HepG2 (cell line): ENCODE results near the gene RDH12. TPM values are rescaled to one million over a fixed set of nuclear protein-coding genes. Genes with fewer than 3 reads are reported as not detected.

ENCODE experiments used
- ATAC-seq: fragments of 200-7000 bp; cut with Tn5 transposase; 3 replicates; pipeline ENCODE4 v1.9.1; 2020; ENCODE audit warnings: mild to moderate bottlenecking, moderate library complexity
- BruUV-seq: library from RNA; stranded (reverse); fragments of 400-500 nt; replicated peaks from 2 replicates; lab custom pipeline; 2021; lab: Mats Ljungman, UMichigan
- CTCF ChIA-PET: fragments of 300-600 bp; formaldehyde crosslinking; extraction: SDS; loops from one replicate; lab custom pipeline; 2021; ENCODE audit warnings: low total read pairs, inconsistent platforms, low intra/inter-chr PET ratio; lab: Yijun Ruan, JAX
- POLR2A ChIA-PET: fragments of 350-600 bp; sonication (Branson Sonifier 250); formaldehyde crosslinking; loops from one replicate; lab custom pipeline; 2020; ENCODE audit warnings: antibody characterized with exemption, inconsistent platforms; lab: Yijun Ruan, JAX
- DNase-seq: peaks from one replicate; pipeline ENCODE4 v3.0.0-alpha.2; 2015; ENCODE audit warnings: low spot score
- FAIRE-seq: peaks from 3 replicates; lab custom pipeline; 2011; peaks lifted over from hg19 to GRCh38; lab: Jason Lieb, UNC
- H2AFZ ChIP-seq: one replicate; pipeline ENCODE4 v1.6.1; 2011; ENCODE audit warnings: low read length, inconsistent platforms
- H3K27ac ChIP-seq: fragments of 300-600 bp; 3 replicates; pipeline ENCODE4 v1.8.0; 2011; ENCODE audit warnings: mixed run types, mild to moderate bottlenecking, mixed read lengths, low read length, inconsistent platforms; ENCODE audit not compliant: insufficient read depth; ENCODE audit errors: extremely low read length
- H3K27me3 ChIP-seq, 2 experiments: fragments of 200-600 bp in 1 of 2; 2 replicates in 1 of 2; 3 replicates in 1 of 2; pipeline versions ENCODE4 v1.6.0 to v1.8.0; 2011; ENCODE audit warnings: low read length in 2 of 2, mild to moderate bottlenecking in 2 of 2, moderate library complexity in 2 of 2, inconsistent platforms in 1 of 2; ENCODE audit not compliant: insufficient read depth in 2 of 2, control insufficient read depth in 1 of 2
- H3K36me3 ChIP-seq, 2 experiments: fragments of 200-600 bp in 1 of 2; replicated peaks in 1 of 2; 2 replicates in 1 of 2; 3 replicates in 1 of 2; pipeline versions ENCODE4 v1.5.1 to v1.8.0; 2011; ENCODE audit warnings: low read length in 2 of 2, inconsistent platforms in 1 of 2; ENCODE audit not compliant: insufficient read depth in 2 of 2, control insufficient read depth in 1 of 2
- H3K4me1 ChIP-seq: 2 replicates; pipeline ENCODE4 v1.5.1; 2012; ENCODE audit warnings: low read length, inconsistent platforms; ENCODE audit not compliant: insufficient read depth
- H3K4me2 ChIP-seq: 2 replicates; pipeline ENCODE4 v1.6.0; 2011; ENCODE audit warnings: low read depth, low read length, inconsistent platforms
- H3K4me3 ChIP-seq, 3 experiments: fragments of 200-600 bp in 1 of 3; sonication (generic), shearing (Covaris generic) in 1 of 3; replicated peaks in 1 of 3; 2 replicates each; pipeline ENCODE4 v1.5.1; 2011 to 2016; ENCODE audit warnings: low read length in 3 of 3, inconsistent platforms in 2 of 3, low read depth in 2 of 3, mild to moderate bottlenecking in 2 of 3, control low read depth in 1 of 3, mixed read lengths in 1 of 3; ENCODE audit not compliant: insufficient read depth in 1 of 3
- H3K79me2 ChIP-seq: one replicate; pipeline ENCODE4 v1.6.1; 2011; ENCODE audit warnings: low read length, inconsistent platforms; ENCODE audit not compliant: insufficient read depth
- H3K9ac ChIP-seq: 2 replicates; pipeline ENCODE4 v1.6.0; 2011; ENCODE audit warnings: mild to moderate bottlenecking, low read depth, low read length, inconsistent platforms; ENCODE audit not compliant: insufficient read depth
- H3K9me3 ChIP-seq: 2 replicates; pipeline ENCODE4 v1.5.1; 2012; ENCODE audit warnings: mild to moderate bottlenecking, low read length
- H4K20me1 ChIP-seq: 2 replicates; pipeline ENCODE4 v1.6.0; 2011; ENCODE audit warnings: inconsistent platforms, mild to moderate bottlenecking, low read length, moderate library complexity; ENCODE audit not compliant: insufficient read depth
- ARID3A ChIP-seq: IDR thresholded peaks from 2 replicates; pipeline ENCODE4 v1.6.1; 2012; ENCODE audit warnings: low read depth, low read length, improper control_type of control experiment
- EEA1 ChIP-seq: sonication (generic); formaldehyde crosslinking; IDR thresholded peaks from 2 replicates; pipeline ENCODE4 v1.5.1; 2020; ENCODE audit warnings: mild to moderate bottlenecking, missing genetic modification reagents, borderline replicate concordance
- HMGA1 ChIP-seq: sonication (generic); formaldehyde crosslinking; conservative IDR thresholded peaks from 2 replicates; pipeline ENCODE4 v1.4.0; 2020; ENCODE audit warnings: missing genetic modification reagents
- NFATC3 ChIP-seq: sonication (generic); formaldehyde crosslinking; IDR thresholded peaks from 2 replicates; pipeline ENCODE4 v1.5.1; 2020; ENCODE audit warnings: mild to moderate bottlenecking, missing genetic modification reagents
- ZNF414 ChIP-seq: sonication (generic); formaldehyde crosslinking; IDR thresholded peaks from 2 replicates; pipeline ENCODE4 v1.5.0; 2020; ENCODE audit warnings: missing genetic modification reagents
- WGBS: methylation state at CpG from one replicate; pipeline ENCODE4 v1.1.6; 2017; ENCODE audit warnings: low lambda C conversion rate; 5-methylcytosine and 5-hydroxymethylcytosine counted together
- in situ Hi-C: cut with HindIII; loops from 2 replicates; pipeline ENCODE4 v1.10.0; 2017; ENCODE audit warnings: low pct_unique_long_range_greater_than_20kb; ENCODE audit not compliant: extremely low pct_ligation_motif_present
- intact Hi-C: fragments of 100-400 bp; cut with micrococcal nuclease; formaldehyde crosslinking; loops from one replicate; pipeline ENCODE4 v1.10.0; 2022; ENCODE audit not compliant: unreplicated experiment
- polyA plus RNA-seq, 8 experiments: library from polyadenylated mRNA; depleted of rRNA in 3 of 8; stranded (reverse) in 7 of 8; unstranded in 1 of 8; fragments of >200 nt; fragmentation: Illumina TruSeq in 4 of 8; extraction: Trizol in 4 of 8; gene quantifications; 2 replicates each; pipeline versions ENCODE4 v1.2.1 to v1.2.3, GENCODE V29; 2011 to 2016; ENCODE audit warnings: low read depth in 4 of 8, missing spikeins in 1 of 8, mixed read lengths in 1 of 8; ENCODE audit not compliant: insufficient read depth in 1 of 8
- total RNA-seq, 5 experiments: library from RNA; depleted of rRNA; stranded (reverse); fragments of >200 nt; fragmentation: Illumina TruSeq; extraction: Trizol; gene quantifications; 2 replicates each; pipeline ENCODE4 v1.2.3, GENCODE V29; 2016; ENCODE audit warnings: low read depth in 1 of 5

RDH12 gene
- total and polyA plus RNA-seq, 2 of the 13 experiments (the other 11 are each of a cell fraction or from before 2014, with no cell fraction given): 1.6 to 2.1 TPM

- no peak for TF ChIP-seq ZNF414 (CRISPR knock-in tag)
Measured at GRCh38 chr14:67652189-67652588, 49.5 kb upstream of the RDH12 start (continued).

- Histone ChIP-seq H3K4me1 (no peaks in the 10 kb centered on the region), H3K4me3 (no peak overlapping the region), H2AFZ (no peak overlapping the region), H4K20me1 (no peaks in the 10 kb centered on the region), H3K9ac (no peak overlapping the region), H3K4me2 (no peak overlapping the region), H3K36me3 (peaks cover 29 to 80% of the 10 kb centered on the region in 2 experiments), H3K27me3 (no peaks in the 10 kb centered on the region), H3K9me3 (no peaks in the 10 kb centered on the region), H3K79me2 (no peaks in the 10 kb centered on the region), H3K27ac (no peak overlapping the region)
- TF ChIP-seq HMGA1 (CRISPR knock-in tag): no peak
- no peak for TF ChIP-seq EEA1 (CRISPR knock-in tag)
- TF ChIP-seq NFATC3 (CRISPR knock-in tag): no peak
- no peak for TF ChIP-seq ARID3A
- FAIRE-seq (no peak), ATAC-seq (no peak), DNase-seq (no peak)
- BruUV-seq: no TSS peak
- in situ Hi-C loops (no loop called here), intact Hi-C loops (loop anchor here (5.0 kb wide), 1 partner anchor 71 kb away; no protein-coding TSS in a partner anchor)
- ChIA-PET POLR2A (interaction anchor here (1.2 to 1.6 kb wide), 2 partner anchors 13 to 54 kb away, joined by 3 to 5 read pairs; partner anchors contain the start of gene PIGH), CTCF (no interaction called here)
- WGBS: 91% methylated on average over 6 of the region's 6 CpGs
Measured at GRCh38 chr14:67653651-67654280, 47.9 kb upstream of the RDH12 start.
